Fibroblast of upper back skin (primary cell): ENCODE results near the gene SUCLA2.

Experiments
- DNase-seq: peaks from one replicate; pipeline ENCODE4 v3.0.0-alpha.2; 2013

Gene SUCLA2

GRCh38 chr13:47897411-47898050 lies 103.5 kb downstream of the SUCLA2 start:
- peak; percentile 75 for DNase-seq

GRCh38 chr13:47896546-47896945 lies 104.5 kb downstream of the SUCLA2 start:
- DNase-seq, result peak; percentile 20

DNA sequence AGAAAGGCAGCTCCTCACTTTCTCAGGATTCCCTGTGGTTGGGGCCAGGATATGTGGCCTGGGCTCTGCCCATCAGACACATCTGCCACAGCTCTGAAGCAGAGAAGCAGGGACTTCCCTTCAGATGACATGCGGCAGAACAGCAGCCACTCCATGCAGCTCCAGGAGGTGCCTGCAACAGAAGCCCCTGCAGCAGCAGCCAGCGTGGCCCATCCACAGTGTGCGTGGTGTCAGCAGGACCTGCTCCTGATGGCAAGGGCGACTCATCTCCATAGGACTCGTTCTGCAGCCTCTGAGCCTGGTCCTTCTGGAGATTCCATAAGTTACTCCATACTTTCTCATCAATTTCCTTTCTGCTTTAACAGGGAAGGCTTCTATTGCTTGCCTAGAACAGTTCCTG lies 105.0 kb downstream of the SUCLA2 start:
- no peak for DNase-seq

GRCh38 chr13:47893527-47893926 lies 107.5 kb downstream of the SUCLA2 start:
- DNase-seq, result no peak
